ENCODE results near the gene CYP2A6.

CYP2A6 gene

DNA sequence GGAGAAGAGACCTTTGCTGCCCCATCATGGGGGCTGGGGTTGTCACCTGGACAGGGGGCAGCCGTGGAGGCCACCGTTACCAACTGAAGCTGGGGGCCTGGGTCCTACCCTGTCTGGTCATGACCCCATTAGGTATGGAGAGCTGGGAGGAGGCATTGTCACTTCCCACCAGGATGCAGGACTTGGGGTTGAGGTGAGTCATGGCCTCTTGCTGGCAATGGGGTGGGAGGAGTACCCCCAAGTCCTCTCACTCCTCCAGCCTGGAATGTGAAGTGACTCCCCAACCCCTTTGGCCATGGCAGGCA is 42.3 kb downstream of the CYP2A6 start:
- no peak for TF ChIP-seq CTCF (IDR thresholded peaks at IDR 0.05)
- Histone ChIP-seq H3K27ac (peak overlapping the region; percentile 96), H3K4me3 (ENCODE audit: low read depth in 1 of 2, low read length in 1 of 2) (no peak overlapping the region), H3K36me3 (peaks cover 68% of the 10 kb centered on the region), H3K4me1 (ENCODE audit: control insufficient read depth in 1 of 2, insufficient read depth in 1 of 2, low read depth in 1 of 2, low read length in 1 of 2) (peaks cover 68 to 70% of the 10 kb centered on the region in 2 experiments), H3K9me3 (no peaks in the 10 kb centered on the region), H3K27me3 (peaks cover 16% of the 10 kb centered on the region)

GRCh38 chr19:40807147-40808020 is 42.9 kb downstream of the CYP2A6 start:
- Histone ChIP-seq H3K36me3 (peaks cover 71% of the 10 kb centered on the region), H3K4me1 (ENCODE audit: control insufficient read depth in 1 of 2, insufficient read depth in 1 of 2, low read depth in 1 of 2, low read length in 1 of 2) (peaks cover 74 to 76% of the 10 kb centered on the region in 2 experiments), H3K27me3 (peaks cover 10% of the 10 kb centered on the region), H3K27ac (peak overlapping the region; percentile 96), H3K4me3 (ENCODE audit: low read depth in 1 of 2, low read length in 1 of 2) (no peak overlapping the region), H3K9me3 (no peaks in the 10 kb centered on the region)
- TF ChIP-seq CTCF (IDR thresholded peaks at IDR 0.05): peak; percentile 22

DNA sequence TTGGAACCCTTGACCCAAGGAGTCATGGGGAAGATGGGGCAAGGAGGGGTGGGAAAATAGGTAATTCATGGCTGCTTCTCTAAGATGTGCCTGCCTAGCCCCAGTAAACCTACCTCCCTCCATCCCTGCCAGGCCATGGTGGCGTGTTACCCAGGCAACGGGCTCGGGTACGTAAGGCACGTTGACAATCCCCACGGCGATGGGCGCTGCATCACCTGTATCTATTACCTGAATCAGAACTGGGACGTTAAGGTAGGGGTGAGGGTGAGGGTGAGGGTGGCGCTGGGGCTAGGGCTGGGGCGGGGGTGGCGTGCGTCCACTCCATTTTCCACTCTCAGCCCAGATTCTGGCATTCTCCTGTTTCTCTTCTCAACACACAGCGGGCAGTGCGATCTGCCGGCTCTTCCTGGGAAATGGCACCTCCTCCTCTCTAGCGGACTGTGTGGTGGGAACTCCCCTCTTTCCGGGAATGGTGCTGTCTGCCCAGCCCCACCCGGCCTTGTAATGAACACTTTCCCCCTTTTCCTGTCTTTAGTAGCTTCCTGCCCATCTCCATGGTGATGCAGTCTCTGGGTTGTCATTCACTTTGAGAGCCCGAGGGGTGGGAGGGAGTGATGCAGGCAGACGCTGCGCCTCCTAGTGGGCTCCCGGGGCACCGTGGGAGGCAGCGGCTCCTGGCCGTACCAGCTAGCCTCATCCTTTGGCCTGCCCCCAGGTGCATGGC is 43.7 kb downstream of the CYP2A6 start:
- Histone ChIP-seq H3K4me1 (ENCODE audit: control insufficient read depth in 1 of 2, insufficient read depth in 1 of 2, low read depth in 1 of 2, low read length in 1 of 2) (peaks cover 74 to 78% of the 10 kb centered on the region in 2 experiments), H3K27ac (peak overlapping the region; percentile 96), H3K4me3 (ENCODE audit: low read depth in 1 of 2, low read length in 1 of 2) (no peak overlapping the region), H3K36me3 (peaks cover 76% of the 10 kb centered on the region), H3K27me3 (peaks cover 2% of the 10 kb centered on the region), H3K9me3 (no peaks in the 10 kb centered on the region)
- peak; percentile 69 for TF ChIP-seq CTCF (IDR thresholded peaks at IDR 0.05)

- TF ChIP-seq CTCF (IDR thresholded peaks at IDR 0.05): no peak
- peak overlapping the region; percentile 96 for H3K27ac ChIP-seq
- H3K4me1 ChIP-seq (ENCODE audit: control insufficient read depth in 1 of 2, insufficient read depth in 1 of 2, low read depth in 1 of 2, low read length in 1 of 2): peaks cover 76 to 85% of the 10 kb centered on the region in 2 experiments
- no peaks in the 10 kb centered on the region for H3K9me3 ChIP-seq
- no peak overlapping the region for H3K4me3 ChIP-seq (ENCODE audit: low read depth in 1 of 2, low read length in 1 of 2)
- H3K27me3 ChIP-seq: no peaks in the 10 kb centered on the region
- peaks cover 87% of the 10 kb centered on the region for H3K36me3 ChIP-seq
Observed at GRCh38 chr19:40805258-40805868, 44.9 kb downstream of the CYP2A6 start.

DNA sequence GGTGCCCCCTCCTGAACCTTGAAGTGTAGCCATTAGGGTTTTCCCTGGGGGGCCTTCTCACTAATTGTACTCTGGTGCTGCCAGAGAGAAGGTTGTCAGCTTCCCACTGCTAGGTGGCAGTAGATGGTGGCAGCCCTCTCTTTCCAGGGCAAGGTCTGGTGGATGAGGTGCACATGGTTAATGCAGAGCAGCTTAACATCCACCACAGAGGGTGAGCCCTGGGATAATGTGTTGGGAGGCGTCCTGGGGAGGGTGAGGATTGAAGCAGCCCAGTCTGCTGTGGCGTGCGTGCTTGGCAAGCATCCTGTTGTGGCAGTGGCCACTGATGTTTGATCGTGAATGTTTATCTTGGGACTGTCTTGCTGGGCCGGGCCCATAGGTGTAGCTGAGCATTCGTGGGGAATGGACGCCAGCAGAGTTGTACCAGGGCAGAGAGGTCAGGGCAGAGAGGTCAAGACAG is 45.4 kb downstream of the CYP2A6 start:
- no peak overlapping the region for H3K4me3 ChIP-seq (ENCODE audit: low read depth in 1 of 2, low read length in 1 of 2)
- peaks cover 75 to 85% of the 10 kb centered on the region in 2 experiments for H3K4me1 ChIP-seq (ENCODE audit: control insufficient read depth in 1 of 2, insufficient read depth in 1 of 2, low read depth in 1 of 2, low read length in 1 of 2)
- peak overlapping the region; percentile 96 for H3K27ac ChIP-seq
- peaks cover 88% of the 10 kb centered on the region for H3K36me3 ChIP-seq
- no peaks in the 10 kb centered on the region for H3K27me3 ChIP-seq
- no peaks in the 10 kb centered on the region for H3K9me3 ChIP-seq
- TF ChIP-seq CTCF (IDR thresholded peaks at IDR 0.05): no peak

All from neutrophil (primary cell).